HG03095 (cell line): Measurements from ENCODE around the gene RFTN2.
"Not testable (repeated sequence)": the region's sequence is repeated elsewhere in the genome, so short reads cannot be mapped to it uniquely, and the experiment has no call there.

Experiments
- ATAC-seq: cut with Tn5 transposase; IDR thresholded peaks from one replicate; pipeline ENCODE4 v1.9.1; 2021; ENCODE audit warnings: moderate library complexity; ENCODE audit not compliant: unreplicated experiment

The RFTN2 gene

DNA sequence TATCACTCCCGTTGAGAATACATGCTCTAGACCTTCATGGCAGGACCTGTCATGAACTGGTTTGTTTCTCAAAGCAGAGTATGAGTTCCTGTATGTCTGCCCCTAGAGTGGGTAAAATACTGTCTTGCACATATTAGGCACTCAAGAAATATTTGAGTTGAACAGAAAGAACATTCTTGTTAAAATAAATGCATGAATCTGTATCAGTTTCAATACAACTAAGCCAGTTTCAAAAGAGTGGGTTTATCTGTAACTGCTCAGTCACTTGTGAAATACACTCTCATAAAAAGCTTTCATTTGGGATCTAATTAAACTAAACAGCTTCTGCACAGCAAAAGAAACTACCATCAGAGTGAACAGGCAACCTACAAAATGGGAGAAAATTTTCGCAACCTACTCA is 69.2 kb downstream of the RFTN2 start:
- peak; percentile 87 for ATAC-seq

DNA sequence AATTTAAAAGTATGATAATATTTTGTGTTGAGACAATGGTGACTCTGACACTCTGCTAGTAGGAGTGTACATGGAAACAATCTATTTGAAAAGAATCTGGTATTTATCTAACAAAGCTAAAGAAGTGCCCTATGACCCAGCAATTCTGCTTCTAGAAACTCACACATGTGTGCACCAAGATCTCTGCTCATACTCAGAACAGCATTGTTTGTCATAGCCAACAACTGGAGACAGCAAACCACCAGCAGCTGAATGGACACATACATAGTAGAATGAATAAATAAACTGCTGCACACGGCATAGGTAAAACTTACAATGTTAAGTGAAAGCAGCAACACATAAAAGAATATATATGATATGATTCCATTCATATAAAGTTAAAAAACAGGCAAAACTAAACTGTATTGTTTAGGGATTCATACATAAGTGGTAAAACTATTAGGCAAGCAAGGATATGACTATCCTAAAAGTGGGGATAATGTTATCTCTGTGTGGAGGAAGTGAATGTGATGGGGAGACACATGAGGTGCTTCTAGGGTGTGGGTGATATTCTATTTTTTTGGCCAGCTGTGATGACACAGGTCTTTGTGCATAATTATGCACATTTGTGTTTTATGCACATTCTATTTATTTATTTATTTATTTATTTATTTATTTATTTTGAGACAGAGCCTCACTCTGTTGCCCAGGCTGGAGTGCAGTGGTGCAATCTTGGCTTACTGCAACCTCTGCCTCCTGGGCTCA is 71.1 kb downstream of the RFTN2 start:
- no peak for ATAC-seq

DNA sequence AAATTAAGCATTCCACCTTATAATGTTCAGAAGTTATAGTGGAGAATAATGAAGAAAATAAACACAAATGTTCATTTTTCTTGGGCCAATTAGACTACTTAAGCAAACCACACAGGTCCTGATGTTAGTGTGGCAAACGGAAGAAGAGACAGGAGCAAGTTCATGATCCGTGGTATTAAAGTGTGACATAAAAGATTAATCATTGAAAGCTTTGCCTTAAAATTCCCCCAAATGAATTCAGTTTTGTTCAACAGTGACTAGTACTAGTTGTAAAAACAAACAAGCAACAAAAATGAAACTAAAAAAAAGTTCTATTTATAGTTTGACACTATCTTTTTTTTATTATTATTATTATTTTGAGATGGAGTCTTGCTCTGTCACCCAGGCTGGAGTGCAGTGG is 73.7 kb downstream of the RFTN2 start:
- no peak for ATAC-seq

DNA sequence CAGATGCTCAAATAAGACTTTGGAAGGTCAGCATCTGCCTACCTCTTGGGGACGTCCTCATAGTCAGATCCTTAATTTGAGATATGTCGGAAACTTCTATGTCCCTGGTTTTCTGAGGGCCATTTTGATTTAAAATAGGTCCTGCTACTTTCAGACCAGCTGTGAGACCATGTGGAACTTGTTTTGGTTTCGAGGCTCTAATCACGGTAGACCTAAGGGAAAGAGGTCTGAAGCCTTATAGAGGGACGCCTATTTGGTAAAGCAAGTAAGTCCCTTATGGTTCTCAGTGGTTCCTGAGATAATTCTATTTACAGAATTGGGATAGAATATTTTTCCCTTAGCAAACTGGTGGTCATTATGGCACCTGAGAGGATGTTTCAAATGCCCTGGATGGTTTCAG is 75.1 kb downstream of the RFTN2 start:
- no peak for ATAC-seq

DNA sequence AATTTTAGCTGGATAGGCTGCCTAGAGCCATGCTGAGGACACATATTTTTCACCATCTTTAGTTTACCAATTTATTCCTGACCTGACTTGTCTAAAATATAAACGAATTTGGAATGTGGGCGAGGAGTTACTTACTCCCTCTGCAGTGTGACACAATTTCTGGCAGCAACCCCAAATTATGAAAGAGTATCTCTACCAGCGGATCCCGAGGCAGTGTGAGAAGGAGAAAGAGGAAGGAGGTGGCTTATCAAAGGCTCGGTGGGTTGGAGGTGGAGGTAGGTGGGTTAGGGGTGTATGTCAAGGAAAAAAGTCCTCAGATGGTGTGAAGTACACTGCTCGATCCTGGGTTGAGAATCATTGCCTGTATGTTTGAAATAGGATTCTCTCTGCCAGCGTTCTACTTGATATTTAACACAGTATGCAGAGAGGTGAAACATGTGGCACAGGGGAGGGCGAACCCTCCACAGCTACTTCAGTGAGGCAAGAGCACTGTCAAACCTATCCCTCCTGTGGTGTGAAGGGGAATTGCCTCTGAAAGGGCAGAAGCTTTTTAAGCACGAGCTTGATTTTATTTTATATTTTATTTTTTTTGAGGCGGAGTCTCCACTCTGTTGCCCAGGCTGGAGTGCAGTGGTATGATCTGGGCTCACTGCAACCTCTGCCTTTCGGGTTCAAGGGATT is 76.0 kb downstream of the RFTN2 start:
- no peak for ATAC-seq

DNA sequence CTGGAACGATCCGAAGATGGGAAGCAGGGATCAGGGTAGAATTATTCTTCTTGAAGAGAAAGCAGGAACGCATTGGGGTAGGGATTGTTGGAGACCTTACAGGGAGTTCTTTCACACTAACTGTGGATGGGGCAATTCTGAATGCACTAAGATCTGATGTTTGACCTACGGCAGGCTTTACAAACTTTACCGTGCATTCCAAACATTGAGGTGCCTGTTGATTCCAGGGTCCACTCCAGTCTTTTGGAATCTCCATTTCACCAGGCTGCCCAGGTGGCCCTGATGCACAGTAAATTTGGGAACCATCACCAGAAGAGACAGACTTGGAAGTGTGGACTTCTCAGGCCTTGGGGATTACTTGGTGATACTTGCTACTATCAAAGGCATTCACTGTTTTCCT is 76.9 kb downstream of the RFTN2 start:
- ATAC-seq: no peak

DNA sequence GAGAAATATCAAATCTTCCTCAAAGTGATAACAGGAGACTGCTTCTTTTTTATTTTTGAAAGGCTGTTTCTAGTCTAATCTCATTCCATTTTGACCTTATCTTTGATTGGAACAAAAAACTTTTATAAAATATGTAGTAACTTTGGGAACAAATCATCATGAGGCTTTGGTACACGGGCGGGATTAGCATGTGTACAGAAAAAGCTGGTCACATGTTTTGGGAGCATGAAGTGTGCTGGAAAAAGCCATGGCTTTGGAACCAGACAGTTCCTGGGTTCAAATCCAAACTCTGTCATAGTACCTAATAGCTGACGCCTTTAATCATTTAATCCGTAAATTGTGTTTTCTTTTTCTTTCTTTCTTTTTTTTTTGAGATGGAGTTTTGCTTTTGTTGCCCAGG is 78.2 kb downstream of the RFTN2 start:
- no peak for ATAC-seq

DNA sequence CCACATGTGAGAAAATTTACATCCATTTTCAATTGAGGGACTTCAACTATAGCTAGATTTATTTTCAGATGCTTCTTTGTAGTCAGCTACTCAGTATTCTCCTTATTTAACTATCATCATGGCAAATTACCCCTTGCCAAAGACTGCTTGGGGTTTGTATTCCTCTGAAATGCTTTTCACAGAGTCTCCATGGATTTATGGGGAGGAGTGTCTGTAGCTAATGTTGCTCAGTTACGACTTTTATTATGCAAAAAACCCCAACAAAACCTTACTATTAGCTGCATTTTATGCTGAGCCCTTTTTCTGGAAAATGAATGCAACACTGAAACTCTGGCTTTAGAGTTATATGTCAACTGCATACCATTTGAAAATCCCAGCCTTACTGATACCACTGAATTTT is 78.6 kb downstream of the RFTN2 start:
- no peak for ATAC-seq

DNA sequence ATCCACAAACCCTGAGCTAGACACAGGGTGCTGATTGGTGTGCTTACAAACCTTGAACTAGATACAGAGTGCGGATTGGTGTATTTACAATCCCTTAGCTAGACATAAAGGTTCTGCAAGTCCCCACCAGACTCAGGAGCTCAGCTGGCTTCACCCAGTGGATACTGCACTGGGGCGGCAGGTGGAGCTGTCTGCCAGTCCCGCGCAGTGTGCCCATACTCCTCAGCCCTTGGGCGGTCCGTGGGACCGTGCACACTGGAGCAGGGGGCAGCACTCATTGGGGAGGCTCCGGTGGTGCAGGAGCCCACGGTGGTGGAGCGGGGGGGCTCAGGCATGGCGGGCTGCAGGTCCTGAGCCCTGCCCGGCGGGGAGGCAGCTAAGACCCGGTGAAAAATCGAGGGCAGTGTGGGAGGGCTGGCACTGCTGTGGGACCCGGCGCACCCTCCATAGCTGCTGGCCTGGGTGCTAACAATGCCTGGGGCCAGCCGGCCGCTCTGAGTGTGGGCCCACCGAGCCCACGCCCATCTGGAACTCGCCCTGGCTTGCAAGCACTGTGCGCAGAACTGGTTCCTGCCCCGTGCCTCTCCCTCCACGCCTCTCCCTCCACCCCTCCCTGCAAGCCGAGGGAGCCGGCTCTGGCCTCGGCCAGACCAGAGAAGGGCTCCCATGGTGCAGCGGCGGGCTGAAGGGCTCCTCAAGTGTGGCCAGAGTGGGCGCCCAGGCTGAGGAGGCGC is 83.9 kb downstream of the RFTN2 start:
- no peak for ATAC-seq

DNA sequence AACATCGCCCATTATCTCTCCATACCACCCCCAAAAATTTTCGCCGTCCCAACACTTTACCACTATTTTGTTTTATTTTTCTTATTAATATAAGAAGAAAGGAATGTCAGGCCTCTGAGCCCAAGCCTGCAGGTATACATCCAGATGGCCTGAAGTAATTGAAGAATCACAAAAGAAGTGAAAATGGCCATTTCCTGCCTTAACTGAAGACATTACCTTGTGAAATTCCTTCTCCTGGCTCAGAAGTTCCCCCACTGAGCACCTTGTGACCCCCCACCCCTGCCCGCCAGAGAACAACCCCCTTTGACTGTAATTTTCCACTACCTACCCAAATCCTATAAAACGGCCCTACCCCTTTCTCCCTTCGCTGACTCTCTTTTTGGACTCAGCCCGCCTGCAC is 88.1 kb downstream of the RFTN2 start:
- not testable (repeated sequence) for ATAC-seq

DNA sequence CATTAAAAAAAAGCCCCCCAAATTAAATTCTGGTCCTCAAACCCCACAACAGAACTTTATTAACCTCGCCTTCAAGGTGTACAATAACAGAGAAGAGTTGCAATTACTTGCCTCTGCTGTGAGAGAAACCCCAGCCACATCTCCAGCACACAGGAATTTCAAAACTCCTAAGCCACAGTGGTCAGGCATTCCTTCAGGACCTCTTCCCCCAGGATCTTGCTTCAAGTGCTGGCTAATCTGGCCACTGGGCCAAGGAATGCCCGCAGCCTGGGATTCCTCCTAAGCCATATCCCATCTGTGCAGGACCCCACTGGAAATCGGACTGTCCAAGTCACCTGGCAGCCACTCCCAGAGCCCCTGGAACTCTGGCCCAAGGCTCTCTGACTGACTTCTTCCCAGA is 95.2 kb downstream of the RFTN2 start:
- ATAC-seq: not testable (repeated sequence)

DNA sequence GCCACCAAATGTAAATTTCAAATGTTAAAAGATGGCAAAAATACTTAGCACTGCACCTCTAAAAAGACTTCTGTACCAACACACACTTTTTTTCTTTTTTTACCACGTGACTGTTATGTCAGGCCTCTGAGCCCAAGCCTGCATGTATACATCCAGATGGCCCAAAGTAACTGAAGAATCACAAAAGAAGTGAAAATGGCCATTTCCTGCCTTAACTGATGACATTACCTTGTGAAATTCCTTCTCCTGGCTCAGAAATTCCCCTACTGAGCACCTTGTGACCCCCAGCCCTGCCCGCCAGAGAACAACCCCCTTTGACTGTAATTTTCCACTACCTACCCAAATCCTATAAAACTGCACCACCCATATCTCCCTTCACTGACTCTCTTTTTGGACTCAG is 97.1 kb downstream of the RFTN2 start:
- not testable (repeated sequence) for ATAC-seq

DNA sequence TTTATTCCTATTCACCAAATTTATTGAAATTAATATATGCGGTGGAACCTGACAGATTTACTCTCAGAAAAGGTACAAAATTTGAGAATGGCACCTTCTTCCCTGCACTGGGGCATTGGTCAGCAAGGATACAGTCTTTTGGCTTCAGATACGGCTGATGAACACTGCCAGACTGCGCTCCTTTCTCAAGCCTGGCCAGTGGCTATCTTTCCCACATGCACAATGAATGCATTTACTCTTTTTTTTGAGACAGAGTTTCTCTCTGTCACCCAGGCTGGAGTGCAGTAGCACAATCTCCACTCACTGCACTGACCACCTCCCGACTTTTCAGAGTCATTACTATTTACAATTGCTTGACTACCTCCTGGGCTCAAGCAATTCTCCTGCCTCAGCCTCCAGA is 97.9 kb downstream of the RFTN2 start:
- ATAC-seq: no peak

DNA sequence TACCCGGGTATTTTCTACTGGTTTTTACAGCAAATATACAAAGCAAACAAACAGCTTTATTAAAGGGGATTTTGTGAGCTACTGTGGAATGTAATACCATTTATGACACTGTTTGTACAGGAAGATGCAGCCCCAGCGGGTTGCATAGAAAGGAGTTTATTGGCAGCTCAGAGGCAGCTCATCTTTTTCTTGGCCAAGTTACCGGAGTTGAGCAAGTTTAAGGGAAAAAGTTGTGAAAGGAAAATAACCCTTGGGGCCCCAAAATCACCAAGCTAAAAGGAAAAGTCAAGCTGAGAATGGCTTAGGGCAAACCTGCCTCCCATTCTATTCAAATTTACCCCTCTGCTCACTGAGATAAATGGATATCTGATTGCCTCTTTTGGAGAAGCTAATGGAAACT is 98.8 kb downstream of the RFTN2 start:
- ATAC-seq: no peak

DNA sequence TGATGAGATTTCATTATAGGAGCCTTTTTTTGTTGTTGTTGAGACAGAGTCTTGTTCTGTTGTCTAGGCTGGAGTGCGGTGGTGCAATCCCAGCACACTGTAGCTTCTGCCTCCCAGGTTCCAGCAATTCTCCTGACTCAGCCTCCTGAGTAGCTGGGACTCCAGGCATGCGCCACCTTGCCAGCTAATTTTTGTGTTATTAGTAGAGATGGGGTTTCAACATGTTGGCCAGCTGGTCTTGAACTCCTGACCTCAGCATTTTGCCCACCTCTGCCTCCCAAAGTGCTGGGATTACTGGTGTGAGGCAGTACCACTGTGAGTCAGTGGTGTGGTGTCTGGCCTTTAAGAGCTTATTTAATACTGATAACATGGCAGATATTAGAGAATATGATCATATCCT is 99.4 kb downstream of the RFTN2 start:
- no peak for ATAC-seq

DNA sequence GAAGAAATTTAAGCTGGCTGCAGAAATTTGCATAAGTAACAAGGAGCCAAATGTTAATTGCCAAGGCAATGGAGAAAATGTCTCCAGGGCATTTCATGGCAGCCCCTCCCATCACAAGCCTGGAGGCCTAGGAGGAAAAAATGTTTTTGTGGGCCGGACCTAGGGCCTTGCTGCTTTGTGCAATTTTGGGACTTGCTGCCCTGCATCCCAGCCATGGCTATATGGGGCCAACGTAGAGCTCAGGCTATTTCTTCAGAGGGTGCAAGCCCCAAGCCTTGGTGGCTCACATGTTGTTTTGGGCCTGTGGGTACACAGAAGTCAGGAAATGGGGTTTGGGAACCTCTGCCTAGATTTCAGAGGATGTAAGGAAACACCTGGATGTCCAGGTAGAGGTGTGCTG is 101.8 kb downstream of the RFTN2 start:
- ATAC-seq: no peak

DNA sequence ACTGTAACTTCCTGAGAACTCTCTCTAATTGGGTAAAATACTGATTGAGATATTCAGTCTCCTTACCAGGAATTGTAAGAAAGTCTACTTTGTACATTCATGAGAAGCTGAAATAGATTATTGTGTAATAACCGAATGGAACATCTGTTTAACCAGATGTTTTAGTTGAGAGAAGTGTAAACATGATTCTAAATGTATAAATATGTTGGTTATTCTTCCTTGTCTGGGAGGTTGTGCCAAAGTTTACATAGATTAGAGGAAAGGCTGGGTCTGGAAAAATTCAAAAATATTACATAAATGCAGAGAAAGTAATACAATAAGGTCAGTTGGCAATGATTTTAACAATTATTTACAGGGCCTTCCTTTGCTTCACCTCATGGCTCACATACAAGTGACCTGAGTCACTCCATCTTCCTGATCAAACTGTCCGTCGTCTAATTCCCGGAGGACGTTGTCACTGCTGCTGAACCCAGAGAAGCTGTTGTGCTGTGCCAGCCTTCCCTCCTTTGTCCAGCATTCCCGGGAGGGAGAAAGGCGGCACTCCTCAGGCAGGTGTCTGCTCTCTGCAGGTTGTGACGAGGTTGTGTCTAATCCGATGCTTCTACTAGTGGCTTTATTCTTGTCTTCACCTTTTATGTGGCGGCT is 103.6 kb downstream of the RFTN2 start:
- ATAC-seq: no peak

DNA sequence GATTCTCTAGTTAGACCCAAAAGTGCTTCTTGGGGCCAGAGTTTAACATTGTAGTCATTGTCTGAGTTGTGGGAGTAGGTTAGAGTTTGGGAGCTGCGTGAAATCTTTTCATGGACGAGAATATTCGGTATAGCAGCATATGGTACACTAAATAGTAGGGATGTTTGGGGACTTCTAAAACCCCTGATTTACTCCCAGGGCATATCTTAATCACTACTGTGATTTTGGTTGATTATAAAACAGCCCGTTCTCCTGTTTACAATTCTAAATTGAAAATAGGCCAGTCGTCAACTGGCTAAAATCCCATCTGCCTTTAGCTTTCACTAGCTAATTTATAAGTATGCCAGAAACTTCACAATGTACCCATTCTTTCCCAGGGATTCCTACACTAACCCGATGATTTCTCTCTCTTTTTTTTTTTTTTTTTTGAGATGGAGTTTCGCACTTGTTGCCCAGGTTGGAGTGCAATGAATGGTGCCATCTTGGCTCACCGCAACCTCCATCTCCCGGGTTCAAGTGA is 115.2 kb downstream of the RFTN2 start:
- no peak for ATAC-seq

DNA sequence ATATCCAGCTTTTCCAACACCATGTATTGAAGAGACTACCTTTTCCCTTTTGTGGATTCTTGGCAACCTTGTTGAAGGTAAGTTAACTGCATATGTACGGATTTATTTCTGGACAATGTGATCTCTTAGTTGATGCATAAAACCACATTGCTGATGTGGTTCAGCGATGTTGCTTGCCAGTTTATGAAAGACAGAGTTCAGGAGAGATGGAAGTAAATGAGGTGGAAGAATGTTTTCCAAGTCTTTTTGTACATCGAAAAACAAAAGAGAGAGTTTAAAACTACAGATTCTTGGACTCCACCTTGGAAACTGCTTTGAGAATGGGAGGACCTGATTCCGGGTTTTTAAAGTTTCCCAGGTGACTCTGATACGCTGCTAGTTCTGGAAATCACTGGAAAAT is 115.7 kb downstream of the RFTN2 start:
- no peak for ATAC-seq

DNA sequence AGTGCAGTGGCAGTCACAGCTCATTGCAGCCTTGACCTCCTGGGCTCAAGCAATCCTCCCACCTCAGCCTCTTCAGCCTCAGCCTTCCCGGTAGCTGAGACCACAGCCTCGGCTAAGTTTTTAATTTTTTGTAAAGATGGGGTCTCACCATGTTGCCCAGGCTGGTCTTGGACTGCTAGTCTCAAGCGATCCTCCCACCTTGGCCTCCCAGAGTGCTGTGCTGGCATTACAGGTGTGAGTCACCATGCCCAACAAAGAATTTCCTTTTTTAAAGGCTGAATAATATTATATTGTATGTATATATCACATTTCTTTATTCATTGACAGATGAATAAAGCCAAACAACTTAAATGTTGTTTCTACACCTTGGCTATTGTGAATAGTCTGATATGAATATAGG is 117.0 kb downstream of the RFTN2 start:
- no peak for ATAC-seq

DNA sequence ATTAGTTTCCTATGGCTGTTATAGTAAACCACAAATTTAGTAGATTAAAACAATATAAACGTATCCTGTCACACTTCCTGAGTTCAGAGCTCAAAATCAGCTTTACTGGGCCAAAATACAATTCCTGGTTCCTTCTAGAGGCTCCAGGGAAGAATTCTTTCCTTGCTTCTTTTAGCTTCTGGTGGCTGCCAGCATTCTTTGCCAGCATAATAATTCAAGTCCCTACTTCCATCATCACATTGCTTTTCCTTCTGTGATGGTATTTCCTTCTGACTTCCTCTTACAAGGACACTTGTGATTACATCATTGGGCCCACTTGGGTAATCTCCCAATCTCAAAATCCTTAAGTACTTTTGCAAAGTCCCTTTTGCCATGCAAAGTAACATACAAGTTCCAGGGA is 118.9 kb downstream of the RFTN2 start:
- ATAC-seq: no peak
